ENCODE measurements around the gene MRPL14.
A peak's percentile ranks its signal among the peaks of the same experiment; 100 is the strongest.

The MRPL14 gene

GRCh38 chr6:44081753-44082152 is 45.5 kb downstream of the MRPL14 start:
- TF ChIP-seq ZFX (IDR thresholded peaks at IDR 0.05; ENCODE audit: borderline replicate concordance): no peak
- TF ChIP-seq CTCF (IDR thresholded peaks at IDR 0.05): no peak

GRCh38 chr6:44080561-44081521 is 46.4 kb downstream of the MRPL14 start:
- TF ChIP-seq ZFX (IDR thresholded peaks at IDR 0.05; ENCODE audit: borderline replicate concordance): no peak
- TF ChIP-seq CTCF (IDR thresholded peaks at IDR 0.05): no peak
- H3K27ac ChIP-seq: no peak overlapping the region

More at GRCh38 chr6:44081753-44082152, 45.5 kb downstream of the MRPL14 start:
- H3K27ac ChIP-seq: no peak overlapping the region

GRCh38 chr6:44079672-44080071 is 47.6 kb downstream of the MRPL14 start:
- H3K27ac ChIP-seq: no peak overlapping the region
- TF ChIP-seq ZFX (IDR thresholded peaks at IDR 0.05; ENCODE audit: borderline replicate concordance): no peak
- TF ChIP-seq CTCF (IDR thresholded peaks at IDR 0.05): no peak

GRCh38 chr6:44078827-44079671 is 48.2 kb downstream of the MRPL14 start:
- TF ChIP-seq CTCF (IDR thresholded peaks at IDR 0.05): peak; percentile 91
- TF ChIP-seq ZFX (IDR thresholded peaks at IDR 0.05; ENCODE audit: borderline replicate concordance): no peak
- H3K27ac ChIP-seq: no peak overlapping the region

- TF ChIP-seq CTCF (IDR thresholded peaks at IDR 0.05) (no peak), ZFX (IDR thresholded peaks at IDR 0.05; ENCODE audit: borderline replicate concordance) (no peak)
- H3K27ac ChIP-seq: no peak overlapping the region
Observed at GRCh38 chr6:44078219-44078826, 48.9 kb downstream of the MRPL14 start.

GRCh38 chr6:44077214-44077946 is 49.9 kb downstream of the MRPL14 start:
- no peak overlapping the region for H3K27ac ChIP-seq
- TF ChIP-seq ZFX (IDR thresholded peaks at IDR 0.05; ENCODE audit: borderline replicate concordance): no peak
- no peak for TF ChIP-seq CTCF (IDR thresholded peaks at IDR 0.05)
